GM19035 (cell line): Measurements from ENCODE around the gene PAX5.

Experiments
- ATAC-seq: cut with Tn5 transposase; IDR thresholded peaks from one replicate; pipeline ENCODE4 v1.9.1; 2021; ENCODE audit not compliant: unreplicated experiment

Gene PAX5

DNA sequence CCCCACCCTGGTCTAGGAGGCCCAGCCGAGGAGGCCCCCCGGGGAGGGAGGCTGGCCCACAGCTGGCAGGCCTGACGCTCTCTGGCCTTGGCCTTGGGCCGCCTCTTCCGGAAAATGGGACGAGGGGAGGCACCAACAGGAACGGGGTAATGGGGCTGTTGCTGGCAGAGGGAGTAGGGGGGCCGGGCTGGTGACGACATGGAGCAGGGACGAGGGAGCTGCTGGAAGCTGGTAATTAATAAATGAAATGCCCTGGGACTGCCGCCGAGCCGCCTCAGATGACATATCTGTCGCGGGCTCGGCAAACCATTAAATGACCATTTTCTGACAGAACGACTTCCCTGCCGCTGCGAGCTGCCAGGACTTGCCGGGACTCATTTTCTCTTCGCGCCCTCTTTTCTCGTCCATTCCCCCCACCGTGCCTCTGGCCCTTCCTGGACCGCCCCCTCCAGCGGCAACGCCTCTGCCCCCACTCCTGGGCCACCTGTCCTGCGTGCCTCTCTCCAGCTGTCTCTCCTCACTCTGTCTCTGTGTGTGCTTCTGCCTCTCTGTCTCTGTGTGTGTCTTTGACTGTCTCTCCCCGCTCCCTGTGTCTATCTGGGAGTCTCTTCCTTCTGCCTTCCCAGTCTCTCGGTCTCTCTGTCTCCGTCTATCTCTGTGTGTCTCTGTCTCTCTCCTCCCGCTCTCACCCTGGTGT is 215.7 kb downstream of the PAX5 start:
- no peak for ATAC-seq

DNA sequence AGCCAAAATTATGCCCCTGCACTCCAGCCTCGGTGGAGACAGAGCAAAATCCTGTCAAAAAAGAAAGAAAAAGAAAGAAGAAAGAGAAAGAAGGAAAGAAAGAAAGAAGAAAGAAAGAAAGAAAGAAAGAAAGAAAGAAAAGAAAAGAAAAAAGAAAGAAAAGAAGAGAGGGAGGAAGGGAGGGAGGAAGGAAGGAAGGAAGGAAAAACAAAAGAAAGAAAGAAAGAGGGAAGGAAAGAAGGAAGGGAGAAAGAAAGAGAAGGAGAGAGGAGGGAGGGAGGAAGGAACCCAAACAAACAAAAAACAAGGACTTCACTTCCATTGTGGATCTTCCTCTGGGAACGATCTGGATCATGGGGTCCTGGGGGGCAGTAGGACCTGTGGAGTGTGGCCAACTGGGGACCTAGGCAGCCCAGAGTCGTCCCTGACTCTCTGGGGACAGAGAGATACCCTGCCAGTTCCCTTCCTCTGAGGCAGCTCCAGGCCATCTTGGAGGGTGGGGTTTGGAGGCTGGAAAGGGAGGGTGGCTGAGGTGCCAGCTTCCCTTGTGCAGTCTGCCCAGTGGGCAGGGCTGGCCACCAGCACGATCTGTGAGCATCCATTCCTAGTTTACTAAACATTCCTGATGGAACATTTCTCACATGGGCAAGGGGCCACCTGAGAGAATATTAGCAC is 216.8 kb downstream of the PAX5 start:
- no peak for ATAC-seq

DNA sequence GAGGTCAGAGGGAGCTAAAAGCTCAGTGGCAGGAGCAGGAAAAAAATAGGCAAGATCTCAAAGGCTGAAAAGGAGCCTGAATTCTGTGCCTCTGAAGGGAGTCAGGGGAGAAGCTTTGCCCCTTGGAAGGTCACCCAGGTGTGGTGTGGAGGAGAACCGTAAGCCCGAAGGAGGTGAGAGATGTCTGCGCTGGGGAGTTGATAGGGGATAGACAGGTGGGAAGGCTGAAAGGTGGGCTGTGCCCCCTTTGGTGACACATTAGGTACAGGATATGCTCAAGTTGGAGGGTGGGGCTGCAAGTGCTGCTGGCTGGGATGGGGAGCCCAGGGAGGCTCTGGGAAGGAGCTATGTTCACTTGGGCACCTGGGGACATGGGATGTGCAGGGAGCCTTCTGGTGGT is 217.7 kb downstream of the PAX5 start:
- no peak for ATAC-seq

DNA sequence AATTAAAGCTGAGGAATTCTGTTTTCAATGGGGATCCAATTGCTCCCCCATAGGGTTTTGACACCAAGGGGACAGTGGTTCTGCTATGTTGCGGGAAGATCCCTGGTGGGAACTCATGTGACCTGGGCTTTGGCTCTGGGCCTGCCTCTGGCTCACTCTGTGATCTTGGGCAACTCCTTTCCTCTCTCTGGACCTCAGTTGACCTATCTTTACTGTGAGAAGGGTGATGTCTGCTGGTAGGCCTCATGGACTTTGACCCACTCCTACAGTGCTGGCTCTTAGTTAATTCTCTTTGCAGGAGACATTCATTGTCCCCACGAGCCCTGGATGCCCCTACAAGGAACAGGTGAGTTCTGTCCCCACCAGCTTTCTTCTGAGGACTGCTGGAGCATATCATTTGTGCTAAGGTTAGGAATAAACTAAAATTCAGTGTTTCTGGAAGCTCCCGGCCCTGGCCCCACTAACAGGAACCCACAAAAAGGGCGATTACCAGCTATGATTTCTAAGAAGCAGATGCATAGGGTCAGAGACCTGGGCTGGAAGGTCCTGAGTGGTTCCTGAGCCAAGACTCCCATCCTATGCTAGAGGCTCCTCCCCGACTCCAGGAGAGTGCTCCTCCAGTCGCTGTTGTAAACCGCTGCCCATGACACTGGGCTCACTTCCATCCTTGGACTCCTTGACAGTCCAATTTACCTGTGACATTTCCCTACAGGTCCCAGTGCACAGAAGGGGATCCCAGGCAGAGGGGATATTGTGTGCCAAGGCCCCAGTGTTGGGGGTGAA is 218.3 kb downstream of the PAX5 start:
- ATAC-seq = no peak

DNA sequence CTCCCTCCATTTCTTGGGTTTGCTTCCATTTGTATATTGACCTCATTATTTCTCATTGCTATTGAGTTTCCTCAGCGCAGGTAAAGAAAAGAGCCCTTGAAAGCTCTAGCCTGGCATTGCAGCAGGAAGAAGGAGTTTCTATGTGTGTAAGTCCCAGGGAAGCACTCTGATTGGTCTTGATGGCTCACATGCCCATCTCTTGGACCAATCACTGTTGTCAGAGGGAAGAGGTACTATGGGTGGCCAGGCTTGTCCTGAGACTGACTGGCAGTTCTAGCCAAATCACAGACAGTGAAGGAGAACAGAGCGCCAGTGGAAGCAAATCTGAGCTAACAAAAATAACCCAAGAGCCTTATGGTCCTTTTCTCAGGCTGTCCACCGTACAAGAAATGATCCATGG is 219.0 kb downstream of the PAX5 start:
- no peak for ATAC-seq

DNA sequence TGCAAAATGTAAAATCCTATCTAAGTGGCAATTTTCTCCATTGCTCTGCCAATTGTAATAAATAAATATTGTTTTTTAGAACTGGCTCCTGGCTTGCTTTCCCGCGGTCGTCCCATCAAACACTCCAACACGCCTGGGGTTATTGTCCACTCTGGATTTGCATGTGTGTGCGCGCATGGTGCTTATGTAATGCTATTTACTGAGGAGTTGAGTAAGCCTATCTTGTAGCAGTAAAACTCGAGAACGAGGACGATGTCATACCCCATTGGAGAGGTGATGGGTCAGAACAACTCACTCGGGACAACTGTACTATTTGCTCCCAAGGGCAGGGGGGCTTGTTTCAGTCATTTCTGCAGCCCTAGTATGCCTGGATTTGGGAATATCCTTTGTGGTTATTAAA is 220.9 kb downstream of the PAX5 start:
- no peak for ATAC-seq

DNA sequence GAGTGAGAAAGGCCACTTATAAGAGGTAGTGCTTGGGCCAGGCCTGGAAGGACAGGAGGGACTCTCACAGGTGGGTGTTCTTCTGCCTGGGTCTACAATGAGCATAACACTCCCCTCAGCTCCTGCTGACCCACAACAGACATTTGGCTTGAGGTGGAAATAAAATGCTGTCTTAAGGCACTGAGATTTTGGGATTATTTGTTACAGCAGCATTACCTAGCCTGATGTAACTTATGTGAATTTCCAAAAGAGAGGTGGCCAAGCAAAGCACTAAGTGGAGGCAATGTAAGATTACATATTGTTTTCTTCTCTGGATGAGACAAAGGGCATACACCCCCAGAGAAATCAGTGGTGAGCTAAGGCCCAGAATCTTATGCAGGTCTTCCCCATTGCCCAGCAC is 221.5 kb downstream of the PAX5 start:
- no peak for ATAC-seq

DNA sequence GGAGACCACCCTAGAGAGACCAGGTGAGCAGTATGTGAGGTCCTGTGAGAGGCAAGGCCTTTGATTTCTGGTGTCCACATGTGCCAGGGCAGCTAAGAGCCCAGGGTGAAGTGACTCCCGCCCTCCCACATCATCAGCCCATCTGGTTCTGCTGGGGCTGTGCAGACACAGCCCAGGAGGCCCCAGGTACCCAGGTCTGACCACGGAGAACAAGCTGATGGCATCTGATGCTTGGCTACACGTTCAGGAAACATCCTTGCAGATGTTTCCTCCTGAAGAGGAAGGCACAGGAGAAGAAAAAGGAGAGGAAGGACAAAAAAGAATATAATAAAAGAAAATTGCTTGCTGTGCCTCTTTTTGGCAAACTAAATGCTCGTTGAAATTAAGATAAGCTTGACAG is 225.8 kb downstream of the PAX5 start:
- ATAC-seq = no peak

DNA sequence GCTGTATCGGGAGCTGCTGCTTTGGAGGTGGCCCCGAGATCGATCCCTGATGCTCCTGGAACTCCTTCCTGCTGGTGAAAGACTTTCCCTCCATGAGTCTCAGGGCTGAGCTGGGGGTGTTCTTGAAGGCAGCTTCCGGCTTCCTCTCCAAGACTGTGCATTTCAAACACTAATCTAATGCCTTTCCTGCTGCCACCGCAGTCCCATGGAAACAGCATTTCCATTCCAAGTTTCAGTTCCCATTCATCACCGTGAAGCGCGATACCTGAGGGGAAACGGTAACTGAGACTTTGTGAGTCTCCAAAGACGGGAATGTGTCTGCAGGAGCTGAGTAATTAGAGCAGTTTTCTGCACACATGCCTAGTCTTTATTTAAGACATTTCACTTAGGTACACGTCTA is 230.1 kb downstream of the PAX5 start:
- no peak for ATAC-seq

DNA sequence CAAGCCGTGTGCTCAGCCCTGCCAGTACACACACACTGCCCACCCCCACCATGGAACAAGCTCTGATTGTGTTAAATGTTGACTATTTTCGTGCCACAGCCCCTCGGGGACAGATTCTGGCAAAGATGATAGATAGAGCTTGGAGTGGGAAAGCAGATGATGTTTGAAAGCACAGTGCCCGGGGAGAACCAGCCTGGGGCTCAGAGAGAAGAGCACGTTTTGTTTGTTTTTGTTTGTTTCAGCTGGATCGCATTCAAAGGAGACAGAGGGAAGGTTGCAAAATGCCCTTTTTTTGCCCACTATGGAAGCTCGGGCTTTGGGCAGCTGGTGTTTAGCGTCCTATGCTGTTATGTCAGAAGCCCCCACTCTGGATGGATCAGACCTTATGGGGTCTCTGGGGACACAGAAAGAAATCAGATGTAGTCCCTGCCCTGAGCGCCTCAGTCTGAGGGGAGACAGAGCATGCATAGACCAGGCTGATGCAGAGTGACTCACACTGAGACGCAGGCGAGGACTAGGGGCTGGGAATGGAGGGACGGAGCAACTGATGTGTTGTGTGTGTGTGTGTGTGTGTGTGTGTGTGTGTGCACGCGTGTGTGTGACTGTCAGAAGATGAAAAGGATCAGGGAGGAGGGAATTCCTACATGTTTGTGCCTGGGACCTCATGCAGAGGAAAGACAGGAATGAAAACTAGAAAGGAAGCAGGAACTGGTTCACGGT is 231.7 kb downstream of the PAX5 start:
- no peak for ATAC-seq

DNA sequence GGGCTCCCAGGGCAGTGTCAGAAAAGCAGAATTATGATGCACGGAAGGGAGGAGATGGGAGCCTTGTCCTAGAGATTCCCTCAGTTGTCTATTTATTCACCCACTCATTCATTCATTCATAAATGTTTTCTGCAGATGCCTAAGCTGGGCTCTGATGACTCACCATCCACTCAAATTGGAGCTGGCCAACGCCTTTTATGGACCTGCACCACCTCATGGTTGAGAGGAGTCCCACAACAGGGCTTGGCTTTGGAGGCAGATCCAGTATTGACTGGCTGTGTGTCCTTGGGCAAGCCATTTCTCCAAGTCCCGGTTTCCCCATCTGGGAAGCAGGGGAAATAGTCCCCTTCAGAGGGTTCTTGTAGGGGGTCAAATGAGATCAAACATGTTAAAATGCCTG is 233.6 kb downstream of the PAX5 start:
- no peak for ATAC-seq

DNA sequence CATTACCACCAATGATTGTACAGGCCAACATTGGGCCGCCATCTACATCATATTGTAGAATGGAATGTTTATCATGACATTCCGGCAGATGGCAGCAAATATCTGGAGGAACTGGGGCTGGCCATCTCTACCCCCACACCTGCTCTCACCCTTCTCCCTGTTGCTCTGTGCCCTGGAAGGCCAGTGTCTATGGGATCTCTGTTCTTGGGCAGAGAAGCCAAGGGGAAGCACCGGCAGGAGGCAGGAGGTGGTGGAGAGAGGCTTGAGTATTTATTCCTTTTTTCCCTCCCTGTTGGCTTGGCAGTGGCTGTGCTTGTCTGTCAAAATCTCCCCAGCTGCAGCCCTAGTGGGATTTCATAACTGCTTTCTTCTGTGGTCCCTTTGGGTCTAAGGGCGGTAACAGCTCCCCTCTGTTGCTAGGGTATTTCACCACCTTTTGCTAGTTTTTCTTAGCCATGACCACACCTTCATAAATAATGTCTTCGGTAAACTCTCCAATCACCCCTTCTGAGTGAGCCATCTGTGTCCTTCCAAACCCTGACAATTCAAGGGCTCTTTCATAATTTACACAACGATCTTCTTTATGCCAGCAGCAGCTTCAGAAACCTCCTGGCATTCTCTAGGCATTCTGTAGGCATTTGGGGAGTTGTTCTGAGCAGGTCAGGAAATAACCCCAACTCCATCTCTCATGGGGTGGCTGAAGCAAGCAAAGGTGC is 235.6 kb downstream of the PAX5 start:
- no peak for ATAC-seq

DNA sequence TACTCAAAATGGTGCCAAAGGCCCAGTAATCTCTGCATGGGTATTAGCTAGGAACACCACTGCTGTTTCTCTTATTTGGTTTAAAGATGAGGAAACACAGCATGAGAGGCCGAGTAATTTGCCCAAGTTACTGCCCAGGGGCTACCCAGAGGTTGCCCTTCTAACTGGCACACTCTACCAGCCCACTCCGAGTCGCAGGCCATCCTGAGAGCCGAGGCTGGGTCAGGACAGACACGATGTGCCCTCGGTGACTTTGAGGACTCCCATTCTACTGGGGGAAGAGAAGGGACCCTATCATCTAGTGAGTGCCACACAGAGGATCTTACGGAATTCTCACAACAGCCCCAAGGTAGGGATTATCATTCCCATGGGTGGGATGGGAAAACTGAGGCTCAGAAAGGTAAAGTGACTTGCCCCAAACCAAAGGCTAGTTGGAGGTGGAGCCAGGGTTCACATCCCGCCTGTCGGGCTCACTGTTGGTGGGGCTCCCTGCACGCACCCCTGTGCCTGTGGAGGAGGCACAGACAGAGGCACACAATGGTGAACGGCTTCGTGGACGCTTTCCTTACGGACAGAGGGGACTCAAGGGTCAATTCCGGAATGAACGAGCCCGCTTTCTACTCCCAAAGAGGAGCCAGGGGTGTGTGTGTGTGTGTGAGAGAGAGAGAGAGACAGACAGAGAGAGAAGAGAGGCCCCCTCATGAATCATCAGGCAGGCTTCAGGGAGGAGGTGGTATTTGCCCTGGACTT is 236.4 kb downstream of the PAX5 start:
- ATAC-seq = no peak

DNA sequence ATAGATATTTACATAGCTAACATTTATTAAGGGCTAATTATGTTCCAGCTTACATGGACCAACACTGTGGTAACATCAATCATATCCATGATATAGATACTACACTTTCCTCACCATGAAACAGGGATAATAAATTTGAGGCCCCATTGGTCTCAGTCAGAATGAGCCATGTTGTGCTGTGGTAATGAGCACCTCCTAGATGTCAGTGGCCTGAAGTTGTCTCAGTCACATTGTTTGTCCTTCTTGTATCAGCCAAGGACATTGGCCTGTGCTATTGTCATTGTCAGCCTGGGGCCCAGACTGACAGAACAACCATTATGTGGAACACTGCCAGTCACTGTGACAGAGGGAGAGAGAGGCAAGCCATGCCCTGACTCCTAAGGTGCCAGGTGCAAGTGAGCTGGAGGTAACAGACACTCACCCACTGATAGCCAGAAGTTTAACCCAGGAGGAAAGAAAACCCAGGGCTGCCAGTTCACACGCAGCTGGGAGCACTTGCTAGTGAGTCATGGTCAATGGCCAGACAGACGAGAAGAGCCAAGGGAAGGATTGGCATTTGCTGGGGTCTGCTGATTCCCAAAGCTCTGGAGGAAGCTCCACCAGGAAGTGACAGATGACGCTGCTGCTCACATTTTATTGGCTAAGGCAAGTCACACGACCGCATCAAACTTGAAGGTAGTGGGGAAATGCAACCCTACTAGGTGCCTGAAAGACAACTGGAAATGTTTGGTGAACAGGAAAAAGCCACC is 237.2 kb downstream of the PAX5 start:
- ATAC-seq = no peak

DNA sequence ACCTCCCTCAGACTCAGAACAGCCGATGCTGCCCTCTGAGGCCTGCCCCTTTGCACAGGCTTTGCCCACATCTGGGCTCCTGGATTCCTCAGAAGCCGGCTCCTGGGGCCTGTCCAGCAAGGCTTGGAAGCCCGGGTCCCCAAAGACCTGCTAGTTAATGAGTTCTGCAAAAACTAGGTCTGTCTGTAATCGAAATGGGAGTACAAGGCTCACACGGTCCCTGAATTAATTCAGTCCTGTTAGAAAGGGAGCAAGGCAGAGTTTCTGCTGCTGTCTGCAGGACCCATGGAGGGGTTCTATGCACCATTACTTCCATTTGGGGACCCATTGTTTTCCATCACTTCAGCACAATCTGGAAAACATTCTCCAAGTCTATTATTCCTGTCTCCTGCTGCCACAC is 239.6 kb downstream of the PAX5 start:
- ATAC-seq = no peak

DNA sequence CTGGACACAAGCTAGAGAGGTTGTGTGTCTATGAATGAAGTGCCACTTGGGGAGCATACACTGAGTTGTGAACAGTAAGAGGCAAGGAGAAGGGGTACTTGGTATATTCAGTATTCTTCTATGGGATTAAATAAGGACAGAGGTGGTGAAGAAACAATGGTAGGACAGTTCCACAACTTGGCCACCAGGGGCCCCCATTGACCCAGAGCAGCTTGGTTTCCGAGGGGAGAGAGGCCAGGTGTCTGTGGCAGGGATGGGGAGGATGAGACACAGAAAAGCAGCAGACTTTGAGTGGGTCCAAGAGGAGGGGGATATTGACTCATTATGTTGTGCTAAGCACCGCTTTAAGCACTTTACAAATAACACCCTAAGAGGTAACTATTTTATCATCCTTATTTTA is 240.8 kb downstream of the PAX5 start:
- no peak for ATAC-seq

DNA sequence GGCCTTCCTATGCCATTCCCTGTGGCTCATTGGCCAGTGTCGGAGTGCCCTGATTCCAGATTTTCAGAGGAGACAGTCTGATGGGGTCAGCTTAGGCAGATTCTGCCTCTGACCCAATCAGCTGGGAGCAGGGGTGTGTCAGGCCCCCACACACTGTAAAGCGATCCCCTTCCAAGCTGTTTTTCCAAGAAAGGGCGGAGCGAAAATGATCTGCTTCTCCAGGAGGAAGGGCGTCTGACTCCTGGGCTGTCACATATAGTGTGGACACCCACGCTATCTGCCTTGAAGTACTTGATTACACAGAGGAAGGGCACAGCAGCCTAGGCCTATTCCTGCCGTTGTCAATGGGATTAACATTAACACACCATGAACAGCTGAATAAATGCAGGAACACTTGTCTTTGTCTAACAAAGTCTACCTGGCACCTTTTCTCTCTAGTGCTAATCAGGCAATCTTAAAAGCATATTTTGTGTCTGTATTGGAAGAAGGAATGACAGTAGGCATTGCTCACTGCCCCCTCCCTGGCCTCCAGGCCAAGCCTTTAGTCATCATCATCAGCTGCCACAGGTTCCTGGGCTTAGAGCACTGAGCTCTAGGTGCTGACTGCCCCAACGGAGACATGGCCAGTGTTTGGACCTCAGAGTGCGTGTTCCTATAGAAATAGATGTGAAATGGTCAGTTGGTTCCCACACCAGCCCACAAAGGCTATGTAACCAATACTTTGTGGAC is 242.7 kb downstream of the PAX5 start:
- ATAC-seq = no peak

DNA sequence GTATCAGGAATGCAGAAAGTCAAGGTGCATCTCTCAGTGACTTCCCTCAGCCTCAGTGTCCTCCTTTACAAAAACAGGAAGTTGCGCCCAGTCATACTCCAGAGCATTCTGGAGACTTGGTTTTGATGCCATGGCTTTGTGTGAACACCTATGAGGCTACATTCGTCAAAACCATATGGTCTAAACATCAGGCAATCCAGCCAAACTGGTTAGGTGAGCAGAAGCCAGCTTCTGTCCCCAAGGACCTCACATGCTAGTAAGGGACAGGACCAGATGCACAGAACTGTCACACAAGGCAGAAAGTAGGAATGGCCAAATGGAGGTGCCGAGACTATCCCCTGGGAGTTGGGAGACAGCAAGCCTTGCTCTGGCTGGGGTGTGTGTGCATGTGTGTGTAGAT is 244.2 kb downstream of the PAX5 start:
- no peak for ATAC-seq

DNA sequence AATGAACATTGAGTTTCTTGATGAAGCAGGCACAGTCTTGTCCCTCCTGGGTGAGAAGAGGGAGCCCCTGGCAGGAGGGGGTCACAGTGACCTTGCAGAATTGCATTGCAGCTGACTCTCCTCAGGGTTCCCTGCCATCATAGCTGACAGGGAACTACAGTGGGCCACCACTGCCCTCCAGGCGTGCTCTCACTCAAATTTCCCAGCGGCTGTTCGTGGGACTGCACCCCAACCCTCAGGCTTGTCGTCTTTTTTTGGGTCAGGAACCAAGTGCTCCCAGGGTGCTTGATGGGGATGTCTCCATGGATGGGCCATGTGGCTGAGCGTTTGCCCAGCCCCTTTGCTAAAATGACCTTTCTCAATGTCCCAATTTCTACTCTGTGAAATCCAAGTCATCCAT is 245.5 kb downstream of the PAX5 start:
- ATAC-seq = no peak
